Measurements from ENCODE around the gene PRKCD.

The PRKCD gene

DNA sequence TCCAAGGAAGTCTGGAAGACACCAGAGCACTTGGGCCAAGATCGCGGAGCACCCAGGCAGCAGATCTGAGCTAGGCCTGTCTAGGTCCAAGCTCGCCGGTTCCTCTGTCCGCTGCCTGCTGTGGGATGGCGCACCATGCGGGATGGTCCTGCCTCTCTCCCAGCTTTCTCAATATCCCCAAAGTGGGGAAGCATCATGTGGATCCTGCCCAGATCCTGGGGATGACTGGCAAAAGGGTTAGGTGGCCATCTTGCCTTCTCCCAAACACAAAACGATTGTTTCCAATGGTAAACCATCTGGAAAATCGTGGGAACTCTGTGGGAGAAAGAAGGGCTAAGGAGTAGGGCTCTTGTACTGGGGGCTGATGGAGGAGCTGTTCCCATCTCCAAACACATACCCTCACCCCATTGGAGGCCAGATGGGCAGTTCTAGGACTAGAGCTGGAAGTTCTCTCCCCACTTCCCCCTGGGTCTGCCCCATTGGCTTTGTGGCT is 8.9 kb downstream of the PRKCD start:
- Histone ChIP-seq H3K9me3 (no peaks in the 10 kb centered on the region), H3K9ac (peak overlapping the region; percentile 48), H3K4me1 (peaks cover 93% of the 10 kb centered on the region), H3K4me3 (0 out of 2 replicates have a peak overlapping the region, but pooled peaks have one; percentile 24), H3K27me3 (no peaks in the 10 kb centered on the region), H3K27ac (peak overlapping the region; percentile 81), H3K36me3 (peaks cover 45% of the 10 kb centered on the region), H4K20me1 (peaks cover 100% of the 10 kb centered on the region), H3K4me2 (peak overlapping the region; percentile 90)
- TF ChIP-seq Cebpa-rat (IDR thresholded peaks at IDR 0.05), result no peak

DNA sequence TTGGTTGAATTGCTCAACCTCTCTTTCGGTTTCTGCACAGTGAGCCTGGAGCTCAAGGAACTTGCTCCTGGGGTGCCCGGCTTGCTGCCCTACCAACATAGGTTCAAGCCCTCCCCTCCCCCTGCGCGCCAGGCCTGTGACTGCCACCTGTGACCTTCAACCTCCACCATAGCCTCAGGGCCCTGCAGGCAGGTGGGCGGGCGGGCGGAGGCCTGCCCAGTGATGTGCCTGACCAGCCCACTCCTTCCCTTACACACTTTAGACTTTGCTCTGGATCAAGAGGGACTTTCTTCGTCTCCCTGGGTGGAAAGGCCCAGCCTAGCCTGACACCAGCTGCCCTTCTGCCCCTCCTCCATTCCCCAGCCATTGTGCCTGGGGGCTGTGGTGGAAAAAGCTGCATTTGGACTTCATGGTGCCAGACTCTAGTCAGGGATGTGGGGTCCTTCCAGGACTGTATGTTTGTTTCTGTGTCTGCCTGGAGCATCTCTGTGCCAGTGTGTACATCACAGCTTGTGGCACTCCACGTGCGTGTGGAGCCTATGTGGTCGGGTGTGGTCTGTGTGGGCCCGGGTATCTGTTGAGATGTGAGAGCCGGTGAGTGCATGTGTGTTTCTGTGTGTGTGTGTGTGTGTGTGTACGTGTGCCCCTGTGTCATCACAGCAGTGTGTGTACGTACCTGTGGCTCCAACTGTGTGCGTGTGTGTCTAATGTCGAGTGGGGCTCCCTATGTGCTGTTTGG is 9.5 kb downstream of the PRKCD start:
- Histone ChIP-seq H3K36me3 (peaks cover 45% of the 10 kb centered on the region), H3K27ac (peak overlapping the region; percentile 81), H3K4me1 (peaks cover 89% of the 10 kb centered on the region)

DNA sequence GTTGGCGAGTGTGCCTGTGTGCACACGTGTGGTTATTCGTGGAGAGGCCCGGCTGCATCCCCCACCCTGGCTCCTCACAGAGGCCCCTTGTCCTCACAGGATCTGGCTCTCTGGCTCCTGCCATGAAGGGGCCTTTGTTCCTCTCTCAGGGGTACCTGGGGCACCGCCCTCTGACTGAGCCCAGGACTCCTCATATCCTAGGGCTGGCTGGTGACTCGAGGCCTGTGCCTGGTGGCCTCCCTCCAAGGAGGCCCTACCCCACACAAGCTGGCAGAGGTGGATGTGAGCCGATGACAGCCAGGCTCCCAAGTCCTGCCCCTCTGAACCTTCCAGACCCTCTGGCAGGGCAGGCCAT is 10.0 kb downstream of the PRKCD start:
- Histone ChIP-seq H3K27ac (peak overlapping the region; percentile 81), H3K36me3 (peaks cover 45% of the 10 kb centered on the region), H3K4me2 (peak overlapping the region; percentile 90), H3K27me3 (no peaks in the 10 kb centered on the region), H3K9me3 (no peaks in the 10 kb centered on the region), H3K9ac (peak overlapping the region; percentile 48; the same call in 1 of the 2 replicates), H3K4me1 (peaks cover 83% of the 10 kb centered on the region), H4K20me1 (peaks cover 100% of the 10 kb centered on the region), H3K4me3 (no peak overlapping the region)
- TF ChIP-seq Cebpa-rat (IDR thresholded peaks at IDR 0.05), result no peak

More for the DNA sequence above, 9.5 kb downstream of the PRKCD start:
- H3K9ac ChIP-seq, result peak overlapping the region; percentile 48; the same call in 1 of the 2 replicates
- H4K20me1 ChIP-seq, result peaks cover 100% of the 10 kb centered on the region
- TF ChIP-seq Cebpa-rat (IDR thresholded peaks at IDR 0.05), result peak; percentile 96
- H3K9me3 ChIP-seq, result no peaks in the 10 kb centered on the region
- peak overlapping the region; percentile 90 for H3K4me2 ChIP-seq
- H3K4me3 ChIP-seq, result 0 out of 2 replicates have a peak overlapping the region, but pooled peaks have one; percentile 23
- no peaks in the 10 kb centered on the region for H3K27me3 ChIP-seq

DNA sequence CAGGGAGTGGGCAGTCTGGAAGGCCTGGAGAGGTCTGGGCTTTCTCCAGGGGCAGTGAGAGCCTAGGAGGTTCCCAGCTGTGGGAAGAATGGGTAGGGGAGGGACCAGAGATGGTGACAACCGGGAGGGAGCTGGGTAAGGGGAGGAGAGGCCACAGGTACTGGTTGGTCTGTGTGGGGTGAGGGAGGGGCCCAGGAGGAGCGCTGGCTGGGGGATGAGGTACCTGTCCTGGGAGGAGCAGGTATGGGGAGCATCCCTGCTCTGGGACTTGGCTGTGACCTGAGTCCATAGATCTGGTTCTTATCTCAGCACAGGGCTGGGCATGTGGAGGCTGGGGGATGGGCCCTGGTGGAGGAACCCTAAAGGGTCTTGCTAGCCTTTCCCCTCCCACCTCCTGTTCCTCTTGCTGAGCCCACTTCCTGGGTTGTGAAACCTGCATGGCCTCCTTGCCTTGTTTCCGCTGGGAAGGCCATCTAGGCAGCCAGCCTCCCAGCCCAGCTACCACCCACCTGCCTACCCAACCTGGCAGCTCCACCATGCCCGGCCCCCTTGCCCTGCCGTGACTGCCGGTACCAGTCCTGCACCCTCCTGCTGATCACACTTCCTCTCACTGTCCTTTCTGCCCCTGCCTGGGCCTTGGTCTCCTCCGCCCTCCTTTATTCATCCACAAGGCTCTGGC is 11.0 kb downstream of the PRKCD start:
- Histone ChIP-seq H4K20me1 (peaks cover 100% of the 10 kb centered on the region), H3K36me3 (peaks cover 45% of the 10 kb centered on the region), H3K27ac (peak overlapping the region; percentile 81), H3K4me1 (peaks cover 74% of the 10 kb centered on the region), H3K27me3 (no peaks in the 10 kb centered on the region), H3K4me2 (peak overlapping the region; percentile 90), H3K9ac (peak overlapping the region; percentile 48; the same call in 1 of the 2 replicates), H3K9me3 (no peaks in the 10 kb centered on the region), H3K4me3 (no peak overlapping the region)
- no peak for TF ChIP-seq Cebpa-rat (IDR thresholded peaks at IDR 0.05)

DNA sequence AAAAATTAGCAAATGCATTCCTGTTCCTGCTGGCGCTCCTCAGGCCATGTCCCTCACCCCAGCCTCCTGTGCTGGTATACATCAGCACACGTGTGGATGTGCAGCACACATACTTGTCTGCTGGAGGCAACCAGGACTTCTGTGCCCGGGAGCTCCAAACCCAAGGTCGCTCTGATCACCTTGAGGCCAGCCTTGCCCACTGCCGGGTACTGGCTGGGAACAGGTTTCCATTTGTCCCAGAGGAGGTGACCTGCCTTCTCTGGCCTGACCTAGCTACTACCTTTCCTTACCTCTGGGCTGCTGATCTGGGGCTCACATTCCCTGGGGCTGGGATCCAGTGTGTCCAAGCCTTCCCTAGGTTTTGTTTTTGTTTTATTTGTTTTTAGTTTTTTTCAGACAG is 12.1 kb downstream of the PRKCD start:
- H4K20me1 ChIP-seq, result peaks cover 100% of the 10 kb centered on the region
- H3K27ac ChIP-seq, result no peak overlapping the region
- H3K4me1 ChIP-seq, result peaks cover 63% of the 10 kb centered on the region
- H3K36me3 ChIP-seq, result peaks cover 53% of the 10 kb centered on the region
- H3K4me2 ChIP-seq, result no peak overlapping the region; the same call in 1 of the 2 replicates
- no peaks in the 10 kb centered on the region for H3K27me3 ChIP-seq
- H3K4me3 ChIP-seq, result no peak overlapping the region
- H3K9me3 ChIP-seq, result no peaks in the 10 kb centered on the region
- TF ChIP-seq Cebpa-rat (IDR thresholded peaks at IDR 0.05), result no peak
- H3K9ac ChIP-seq, result no peak overlapping the region

DNA sequence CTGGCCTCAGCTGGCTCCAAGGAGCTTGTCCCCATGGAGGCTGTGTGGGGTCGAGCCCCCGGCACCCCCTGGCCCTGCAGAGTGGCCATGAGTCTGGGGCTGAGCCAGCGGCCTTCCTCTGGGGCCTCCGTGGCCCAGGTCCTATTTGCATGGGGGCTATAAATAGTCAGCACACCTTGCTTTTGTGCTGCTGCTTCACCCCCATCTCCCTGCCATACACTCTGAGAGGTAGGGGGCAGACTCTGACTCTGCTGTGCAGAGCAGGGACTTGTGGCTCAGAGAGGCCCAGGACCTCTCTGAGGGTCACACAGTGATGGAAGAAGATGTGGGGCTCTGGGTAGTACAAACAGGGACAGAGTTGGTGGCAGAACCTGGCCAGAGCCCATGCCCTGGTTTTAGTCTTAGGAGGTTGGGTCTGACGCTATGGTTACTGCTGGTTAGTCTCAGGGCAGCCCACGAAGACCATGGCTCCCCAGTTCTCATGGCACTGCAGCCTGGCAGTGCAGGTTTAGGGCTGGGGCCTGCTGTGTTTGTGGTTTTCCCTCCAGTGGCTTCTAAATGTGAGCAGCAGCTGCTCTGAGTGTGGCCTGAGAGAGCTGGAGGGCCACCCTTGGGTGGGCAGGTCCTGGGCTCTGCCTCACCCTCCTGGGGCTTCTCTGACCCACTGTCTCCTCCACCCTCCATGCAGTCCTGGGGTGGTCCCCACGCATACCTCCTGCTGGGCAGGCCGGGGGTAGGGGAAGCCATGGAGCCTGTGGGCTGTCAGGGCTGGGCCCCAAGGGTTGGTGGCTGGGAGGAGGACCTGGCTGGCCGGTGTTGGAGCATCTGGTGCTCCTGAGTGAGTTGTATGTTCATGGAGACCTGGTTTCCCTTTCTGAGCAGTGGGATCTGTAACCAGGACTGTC is 13.6 kb downstream of the PRKCD start:
- H4K20me1 ChIP-seq, result peaks cover 100% of the 10 kb centered on the region
- TF ChIP-seq Cebpa-rat (IDR thresholded peaks at IDR 0.05), result no peak
- H3K36me3 ChIP-seq, result peaks cover 68% of the 10 kb centered on the region
- peak overlapping the region; percentile 49; the same call in 1 of the 2 replicates for H3K27ac ChIP-seq
- no peaks in the 10 kb centered on the region for H3K9me3 ChIP-seq
- H3K27me3 ChIP-seq, result no peaks in the 10 kb centered on the region
- peak overlapping the region; percentile 35 for H3K4me2 ChIP-seq
- H3K4me1 ChIP-seq, result peaks cover 60% of the 10 kb centered on the region
- peak overlapping the region; percentile 43; the same call in 1 of the 2 replicates for H3K9ac ChIP-seq
- no peak overlapping the region for H3K4me3 ChIP-seq

DNA sequence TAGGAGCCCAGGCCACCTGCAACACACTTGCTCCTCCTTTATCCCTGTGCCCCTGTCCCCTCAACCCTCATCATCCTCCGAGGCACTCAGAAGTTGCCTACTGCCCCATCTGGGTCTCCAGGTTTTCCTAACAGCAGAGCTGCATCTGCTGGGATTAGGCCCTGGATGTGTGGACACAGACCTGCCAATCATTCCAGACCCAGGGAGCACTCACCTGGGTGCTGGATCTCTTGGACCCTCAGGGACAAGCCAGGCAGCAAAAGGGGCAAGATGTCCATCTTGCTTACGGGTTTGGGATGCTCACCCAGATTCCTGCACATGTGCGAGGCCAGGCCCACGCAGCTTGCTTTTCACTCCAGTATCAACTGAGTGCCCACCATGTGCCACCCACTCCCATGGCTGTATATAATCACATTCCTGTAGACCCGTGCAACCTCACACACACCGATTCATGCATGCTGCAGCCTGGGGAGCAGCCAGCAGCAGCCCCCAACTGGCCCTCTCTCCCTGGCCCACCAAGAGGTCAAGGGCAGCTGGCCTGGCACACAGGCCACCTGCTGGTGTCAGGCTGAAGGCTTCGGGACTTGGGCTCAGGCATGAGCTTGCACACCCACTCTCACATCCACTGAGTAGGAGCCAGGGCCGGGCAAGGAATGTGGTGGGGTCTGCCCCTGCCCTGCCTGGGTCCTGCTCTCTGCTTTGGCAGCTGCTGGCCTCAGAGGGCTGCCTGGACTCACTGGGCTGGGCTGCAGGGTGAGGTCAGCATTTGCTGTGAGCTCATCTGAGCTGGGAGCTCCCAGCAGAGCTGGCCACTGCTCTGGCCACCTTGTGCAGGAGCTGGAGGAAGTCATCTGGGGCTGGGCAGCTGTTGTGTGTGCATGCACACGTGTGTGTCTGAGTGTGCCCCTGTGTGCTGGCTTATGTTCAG is 14.9 kb downstream of the PRKCD start:
- Histone ChIP-seq H4K20me1 (peaks cover 100% of the 10 kb centered on the region), H3K36me3 (peaks cover 78% of the 10 kb centered on the region), H3K27me3 (no peaks in the 10 kb centered on the region), H3K4me3 (no peak overlapping the region), H3K4me1 (peaks cover 60% of the 10 kb centered on the region), H3K4me2 (no peak overlapping the region), H3K27ac (0 out of 2 replicates have a peak overlapping the region, but pooled peaks have one; percentile 6), H3K9me3 (no peaks in the 10 kb centered on the region), H3K9ac (no peak overlapping the region)
- no peak for TF ChIP-seq Cebpa-rat (IDR thresholded peaks at IDR 0.05)

DNA sequence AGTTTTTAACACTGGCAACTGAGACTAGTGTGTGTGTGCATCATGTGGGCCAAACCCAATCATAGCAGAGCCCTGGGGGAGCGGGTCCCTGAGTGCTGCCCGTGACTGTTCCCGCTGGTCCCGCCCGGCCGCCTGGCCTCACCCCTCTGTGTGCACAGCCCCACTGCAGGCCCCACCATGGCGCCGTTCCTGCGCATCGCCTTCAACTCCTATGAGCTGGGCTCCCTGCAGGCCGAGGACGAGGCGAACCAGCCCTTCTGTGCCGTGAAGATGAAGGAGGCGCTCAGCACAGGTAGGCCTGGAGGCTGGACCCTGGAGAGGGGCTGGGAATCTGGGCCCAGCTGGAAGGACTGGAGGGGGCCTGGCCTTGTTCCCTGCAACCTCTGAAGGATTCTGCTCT is 17.2 kb downstream of the PRKCD start:
- Histone ChIP-seq H3K27ac (no peak overlapping the region), H3K4me1 (peaks cover 49% of the 10 kb centered on the region), H3K4me3 (no peak overlapping the region), H3K9me3 (no peaks in the 10 kb centered on the region), H3K36me3 (peaks cover 94% of the 10 kb centered on the region), H3K9ac (no peak overlapping the region), H3K27me3 (no peaks in the 10 kb centered on the region), H3K4me2 (no peak overlapping the region), H4K20me1 (peaks cover 89% of the 10 kb centered on the region)
- TF ChIP-seq Cebpa-rat (IDR thresholded peaks at IDR 0.05), result no peak
